GM12875 (cell line): ENCODE measurements around the gene SGCD.

Experiments used
- H3K4me3 ChIP-seq: one replicate; pipeline ENCODE4 v1.5.1; 2011; ENCODE audit warnings: low read depth, low read length, control low read depth
- TF ChIP-seq, protein P1 (sequence below): IDR thresholded peaks from 2 replicates; pipeline ENCODE4 v1.5.1; 2011; ENCODE audit warnings: low read depth, mild to moderate bottlenecking, control low read depth, inconsistent platforms, low read length, moderate library complexity, borderline replicate concordance; ENCODE audit not compliant: insufficient read depth

SGCD gene

GRCh38 chr5:156631005-156631404, 304.0 kb downstream of the SGCD start:
- no peak overlapping the region for H3K4me3 ChIP-seq
- TF ChIP-seq, protein P1, sequence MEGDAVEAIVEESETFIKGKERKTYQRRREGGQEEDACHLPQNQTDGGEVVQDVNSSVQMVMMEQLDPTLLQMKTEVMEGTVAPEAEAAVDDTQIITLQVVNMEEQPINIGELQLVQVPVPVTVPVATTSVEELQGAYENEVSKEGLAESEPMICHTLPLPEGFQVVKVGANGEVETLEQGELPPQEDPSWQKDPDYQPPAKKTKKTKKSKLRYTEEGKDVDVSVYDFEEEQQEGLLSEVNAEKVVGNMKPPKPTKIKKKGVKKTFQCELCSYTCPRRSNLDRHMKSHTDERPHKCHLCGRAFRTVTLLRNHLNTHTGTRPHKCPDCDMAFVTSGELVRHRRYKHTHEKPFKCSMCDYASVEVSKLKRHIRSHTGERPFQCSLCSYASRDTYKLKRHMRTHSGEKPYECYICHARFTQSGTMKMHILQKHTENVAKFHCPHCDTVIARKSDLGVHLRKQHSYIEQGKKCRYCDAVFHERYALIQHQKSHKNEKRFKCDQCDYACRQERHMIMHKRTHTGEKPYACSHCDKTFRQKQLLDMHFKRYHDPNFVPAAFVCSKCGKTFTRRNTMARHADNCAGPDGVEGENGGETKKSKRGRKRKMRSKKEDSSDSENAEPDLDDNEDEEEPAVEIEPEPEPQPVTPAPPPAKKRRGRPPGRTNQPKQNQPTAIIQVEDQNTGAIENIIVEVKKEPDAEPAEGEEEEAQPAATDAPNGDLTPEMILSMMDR, result no peak

GRCh38 chr5:156634301-156634700, 307.3 kb downstream of the SGCD start:
- TF ChIP-seq, protein P1, result no peak
- no peak overlapping the region for H3K4me3 ChIP-seq

- no peak overlapping the region for H3K4me3 ChIP-seq
- TF ChIP-seq, protein P1, result no peak
Measured at GRCh38 chr5:156640691-156641241, 313.8 kb downstream of the SGCD start.

DNA sequence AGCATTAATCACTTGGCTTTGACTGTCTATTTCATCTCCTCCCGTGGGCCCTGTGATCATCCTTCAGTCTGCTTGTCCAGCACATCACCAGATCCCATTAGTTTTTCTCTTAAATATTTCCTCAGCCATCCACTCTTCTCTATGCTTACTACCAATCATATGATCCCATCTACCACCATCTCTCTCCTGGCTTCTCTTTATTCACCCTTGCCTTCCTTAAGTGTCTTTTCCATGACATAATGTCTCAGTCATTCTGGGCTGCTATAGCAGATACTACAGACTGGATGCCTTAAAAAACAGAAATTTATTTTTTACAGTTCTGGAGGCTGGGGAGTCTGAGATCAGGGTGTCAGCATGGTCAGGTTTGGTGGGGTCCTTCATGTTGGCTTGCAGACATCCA, 314.7 kb downstream of the SGCD start:
- no peak overlapping the region for H3K4me3 ChIP-seq
- TF ChIP-seq, protein P1, result no peak

DNA sequence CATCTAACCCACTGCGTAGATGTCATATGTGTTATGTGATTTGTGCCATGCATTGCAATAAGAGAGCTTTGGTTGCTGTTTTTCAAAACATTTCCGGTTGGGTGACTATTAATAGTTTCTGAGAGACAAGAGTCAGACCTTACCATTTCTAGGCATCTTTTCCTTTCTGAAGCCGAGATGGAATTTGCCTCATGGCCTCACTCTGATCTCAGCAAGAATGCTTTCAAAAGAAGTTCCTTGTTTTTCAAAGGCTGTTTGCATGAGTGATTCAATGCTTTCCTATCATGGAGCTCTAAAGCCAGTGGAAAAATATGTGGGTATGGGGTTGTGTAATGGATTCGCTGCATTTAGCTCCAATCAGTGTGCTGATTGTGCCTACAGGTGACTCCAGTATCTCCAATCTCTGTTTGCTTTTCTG, 320.1 kb downstream of the SGCD start:
- TF ChIP-seq, protein P1, result no peak
- H3K4me3 ChIP-seq, result no peak overlapping the region

- TF ChIP-seq, protein P1, result no peak
- no peak overlapping the region for H3K4me3 ChIP-seq
Measured at GRCh38 chr5:156654444-156654843, 327.5 kb downstream of the SGCD start.

DNA sequence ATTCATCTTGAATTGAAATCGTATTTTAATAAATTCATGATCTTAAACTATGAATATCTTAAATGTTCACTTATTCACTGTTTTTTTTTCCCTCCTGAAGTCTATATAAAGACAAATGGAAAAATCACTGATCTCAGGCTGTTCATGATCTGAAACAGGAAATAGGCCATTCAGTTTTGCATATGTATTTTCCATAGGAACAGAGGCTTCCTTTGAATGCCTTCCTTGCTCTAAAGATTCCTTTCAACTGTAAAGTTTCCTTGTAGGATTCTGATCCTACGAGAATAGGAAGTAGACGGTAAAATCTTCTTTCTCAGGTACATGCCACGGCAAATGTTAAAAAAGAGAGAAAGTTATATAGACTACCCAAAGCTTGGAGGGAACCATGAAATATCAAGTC, 328.8 kb downstream of the SGCD start:
- TF ChIP-seq, protein P1, result no peak
- no peak overlapping the region for H3K4me3 ChIP-seq
